Ovary (tissue), 9 donors: Measurements from ENCODE around the gene TLE5. TPM values are rescaled to one million over a fixed set of nuclear protein-coding genes. Genes with fewer than 3 reads are reported as not detected.
A peak's percentile ranks its signal among the peaks of the same experiment; 100 is the strongest.

Source experiments
- DNase-seq, 5 donors: peaks; one replicate each; pipeline ENCODE4 v3.0.0-alpha.2; 2019 to 2020
- H3K27ac ChIP-seq, 2 donors: fragments of 200-600 bp; one replicate each; pipeline versions ENCODE4 v1.5.1 to v1.8.0; 2019 to 2022
- H3K27me3 ChIP-seq: fragments of 200-600 bp; one replicate; pipeline ENCODE4 v1.8.0; 2022
- H3K36me3 ChIP-seq: fragments of 200-600 bp; sonication (generic); one replicate; pipeline ENCODE4 v1.5.1; 2019
- H3K4me1 ChIP-seq: one replicate; pipeline ENCODE4 v1.8.1; 2013; ENCODE audit warnings: mild to moderate bottlenecking, moderate library complexity; ENCODE audit not compliant: insufficient read depth
- H3K4me3 ChIP-seq: fragments of 200-600 bp; sonication (generic); one replicate; pipeline ENCODE4 v1.5.1; 2017
- H3K9me3 ChIP-seq, 2 donors: fragments of 200-600 bp in 1 of 2; sonication (generic) in 1 of 2; one replicate each; pipeline versions ENCODE4 v1.5.1 to v1.8.1; 2013 to 2019; ENCODE audit warnings: mild to moderate bottlenecking in 1 of 2, moderate library complexity in 1 of 2
- CTCF ChIP-seq, 3 donors: fragments of 450-650 bp in 2 of 3; fragments of 200-600 bp in 1 of 3; IDR thresholded peaks; one replicate each; pipeline versions ENCODE4 v1.5.1 to v1.8.0; 2016 to 2022; ENCODE audit warnings: antibody characterized with exemption in 3 of 3, mild to moderate bottlenecking in 1 of 3
- EP300 ChIP-seq: sonication (generic); formaldehyde crosslinking; IDR thresholded peaks from one replicate; pipeline ENCODE4 v1.6.1; 2017; ENCODE audit warnings: antibody characterized with exemption
- POLR2A ChIP-seq: fragments of 450-650 bp; IDR thresholded peaks from one replicate; pipeline ENCODE4 v1.6.1; 2017; ENCODE audit warnings: antibody characterized with exemption, mild to moderate bottlenecking, moderate library complexity
- WGBS, 3 donors: extraction: QIAGEN DNeasy Blood & Tissue Kit in 1 of 3; methylation state at CpG; one replicate each; pipeline versions ENCODE4 v1.1.5 to v1.1.7; 2013 to 2017; 5-methylcytosine and 5-hydroxymethylcytosine counted together
- intact Hi-C, 4 donors: fragments of 100-400 bp; cut with DNase I; formaldehyde crosslinking; loops; one replicate each; pipeline versions ENCODE4 v1.11.0 to v1.15.1; 2022 to 2023
- polyA plus RNA-seq, 2 donors: library from polyadenylated mRNA; stranded (reverse); fragments of 200-250 nt in 1 of 2; fragments of 350-450 nt in 1 of 2; fragmentation: Illumina TruSeq in 1 of 2; extraction: RNeasy Lipid Tissue Mini Kit (QIAGEN cat#74804) in 1 of 2; gene quantifications; one replicate each; pipeline ENCODE4 v1.2.3, GENCODE V29; 2013 to 2014
- total RNA-seq, 7 donors: library from RNA; depleted of rRNA in 2 of 7; stranded (reverse); fragments of >200 nt in 2 of 7; fragmentation: NEBNext Ultra II Directional in 3 of 7; extraction: Animal tissue kit (Norgen Biotek cat#: 25700) in 3 of 7; gene quantifications; one replicate each; pipeline versions ENCODE4 v1.1.0 to v1.2.4, GENCODE V29; 2016 to 2023
- donor health status: DM: no; HTN: no; CAD: no; lungs with moderate emphysema.
- donor health status: DM: no; HTN: no; CAD: no.
- donor health status: Bipolar disorder and iron deficiency.
- donor health status: DM: yes; HTN: yes; CAD: no.
- donor health status: DM: no; HTN: no; CAD: no.
- donor health status: DM: yes; HTN: yes; CAD: no.

The TLE5 gene
- total and polyA plus RNA-seq, 9 donors = 241 to 670 (median 503) TPM

DNA sequence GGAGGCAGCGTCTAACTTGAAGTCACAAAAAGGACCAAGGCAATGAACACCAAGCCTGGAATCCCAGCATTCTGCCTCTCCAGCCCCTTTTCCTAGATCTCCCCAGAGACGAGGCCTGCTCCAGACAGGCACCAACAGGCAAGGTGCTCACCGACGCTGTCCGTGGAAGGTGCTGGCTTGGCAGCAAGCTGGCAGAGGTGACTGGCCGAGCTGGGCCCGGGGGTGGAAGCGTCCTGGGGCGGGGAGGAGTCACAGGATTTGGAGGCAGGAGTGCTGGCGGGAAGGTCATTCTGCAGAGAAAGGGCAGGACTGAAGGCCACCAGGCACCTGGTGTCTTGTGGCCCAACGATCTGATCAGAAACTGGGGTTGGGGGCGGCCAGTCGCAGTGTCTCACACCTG, 51.4 kb downstream of the TLE5 start:
- Histone ChIP-seq H3K9me3 (no peaks in the 10 kb centered on the region), H3K27ac (no peak overlapping the region), H3K36me3 (no peaks in the 10 kb centered on the region), H3K4me1 (no peaks in the 10 kb centered on the region), H3K27me3 (no peaks in the 10 kb centered on the region), H3K4me3 (no peak overlapping the region)
- WGBS, 3 donors = 84 to 91% (median 86%) methylated on average over 13 of the region's 13 CpGs
- no peak for TF ChIP-seq CTCF (IDR thresholded peaks at IDR 0.05)
- intact Hi-C loops = no loop called here
- DNase-seq = no peak

DNA sequence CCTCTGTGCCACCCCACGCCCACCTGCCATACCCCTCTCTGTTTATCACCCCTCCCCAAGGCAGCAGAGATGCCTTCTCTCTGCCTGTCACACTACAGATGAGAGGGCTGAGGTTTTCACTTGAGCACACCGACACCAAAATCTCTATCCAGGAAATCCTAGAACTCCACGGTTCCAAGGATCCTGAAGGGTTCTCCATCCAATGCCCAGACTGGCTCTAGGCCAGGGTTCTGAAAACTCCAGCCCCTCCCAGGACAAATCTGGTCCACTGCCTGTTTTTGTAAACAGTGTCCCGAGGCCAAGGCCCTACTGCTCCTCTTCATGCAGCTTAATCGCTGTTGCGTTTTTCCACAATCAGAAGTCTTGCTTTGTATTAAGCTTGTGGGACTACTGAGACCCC, 53.3 kb downstream of the TLE5 start:
- no peak for TF ChIP-seq POLR2A
- no peak for TF ChIP-seq EP300
- no peak for TF ChIP-seq CTCF (IDR thresholded peaks at IDR 0.05)
- Histone ChIP-seq H3K27ac (no peak overlapping the region), H3K9me3 (no peaks in the 10 kb centered on the region), H3K4me3 (no peak overlapping the region), H3K27me3 (no peaks in the 10 kb centered on the region), H3K36me3 (no peaks in the 10 kb centered on the region), H3K4me1 (no peaks in the 10 kb centered on the region)
- intact Hi-C loops = no loop called here
- 37 to 72% (median 51%) methylated on average over 6 of the region's 6 CpGs for WGBS, 3 donors
- peak in 1 of 5 donors; percentile 57 for DNase-seq

DNA sequence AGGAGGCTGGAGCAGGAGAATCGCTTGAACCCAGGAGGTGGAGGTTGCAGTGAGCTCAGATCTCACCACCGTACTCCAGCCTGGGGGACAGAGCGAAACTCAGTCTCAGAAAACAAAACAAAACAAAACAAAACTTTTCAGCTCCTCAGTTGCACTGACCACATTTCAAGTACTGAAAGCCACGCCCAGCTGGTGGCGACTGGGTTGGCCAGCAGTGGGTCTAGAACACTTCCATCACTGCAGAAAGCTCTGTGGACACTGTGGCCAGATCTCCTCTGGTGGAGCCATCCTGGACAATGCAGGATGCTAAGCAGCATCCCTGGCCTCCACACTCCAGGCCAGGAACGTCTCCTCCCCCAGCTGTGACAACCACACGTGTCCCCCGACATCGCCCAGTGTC, 54.3 kb downstream of the TLE5 start:
- intact Hi-C loops = no loop called here
- TF ChIP-seq EP300 (no peak), CTCF (IDR thresholded peaks at IDR 0.05) (no peak), POLR2A (no peak)
- Histone ChIP-seq H3K9me3 (no peaks in the 10 kb centered on the region), H3K4me3 (no peak overlapping the region), H3K4me1 (no peaks in the 10 kb centered on the region), H3K36me3 (no peaks in the 10 kb centered on the region), H3K27ac (no peak overlapping the region), H3K27me3 (no peaks in the 10 kb centered on the region)
- WGBS, 3 donors = 84 to 92% (median 89%) methylated on average over 9 of the region's 9 CpGs
- DNase-seq = no peak

- Histone ChIP-seq H3K27ac (no peak overlapping the region), H3K4me3 (no peak overlapping the region), H3K9me3 (no peaks in the 10 kb centered on the region), H3K27me3 (no peaks in the 10 kb centered on the region), H3K36me3 (no peaks in the 10 kb centered on the region), H3K4me1 (no peaks in the 10 kb centered on the region)
- intact Hi-C loops = no loop called here
- no peak for DNase-seq
- 71 to 87% (median 81%) methylated on average over 33 to 37 of the region's 37 CpGs for WGBS, 3 donors
- TF ChIP-seq EP300 (no peak), CTCF (IDR thresholded peaks at IDR 0.05) (no peak), POLR2A (no peak)
Observed at GRCh38 chr19:3006075-3006767, 56.1 kb downstream of the TLE5 start.
